HEK293 (cell line): Measurements from ENCODE around the gene EVI2B.
"Not testable (repeated sequence)": the region's sequence is repeated elsewhere in the genome, so short reads cannot be mapped to it uniquely, and the experiment has no call there.

Source experiments
- ATF2 ChIP-seq: fragments of 450-650 bp; formaldehyde crosslinking; IDR thresholded peaks from 2 replicates; pipeline ENCODE4 v1.5.1; 2016; ENCODE audit warnings: missing biosample characterization, missing genetic modification characterization, low read depth
- CTCF ChIP-seq: fragments of 450-650 bp; formaldehyde crosslinking; IDR thresholded peaks from 2 replicates; pipeline ENCODE4 v1.5.1; 2016; ENCODE audit warnings: missing biosample characterization, missing genetic modification characterization
- ELK4 ChIP-seq: IDR thresholded peaks from 2 replicates; pipeline ENCODE4 v1.6.1; 2011; ENCODE audit warnings: mild to moderate bottlenecking, low read depth, low read length, borderline replicate concordance
- IKZF3 ChIP-seq: fragments of 450-650 bp; IDR thresholded peaks from 2 replicates; pipeline ENCODE4 v1.5.0; 2018; ENCODE audit warnings: missing biosample characterization, mild to moderate bottlenecking, missing genetic modification characterization, moderate library complexity
- KLF9 ChIP-seq: fragments of 450-650 bp; formaldehyde crosslinking; IDR thresholded peaks from 2 replicates; pipeline ENCODE4 v1.5.1; 2016; ENCODE audit warnings: missing biosample characterization, missing genetic modification characterization, low read depth
- MEIS1 ChIP-seq: sonication (generic); formaldehyde crosslinking; IDR thresholded peaks from 2 replicates; pipeline ENCODE4 v1.8.1; 2022; ENCODE audit warnings: missing genetic modification reagents, mild to moderate bottlenecking, borderline replicate concordance
- REST ChIP-seq: fragments of 450-650 bp; formaldehyde crosslinking; IDR thresholded peaks from 2 replicates; pipeline ENCODE4 v1.5.1; 2016; ENCODE audit warnings: missing biosample characterization, missing genetic modification characterization
- ZNF157 ChIP-seq: fragments of 450-650 bp; formaldehyde crosslinking; IDR thresholded peaks from 2 replicates; pipeline ENCODE4 v1.5.1; 2016; ENCODE audit warnings: missing biosample characterization, missing genetic modification characterization
- ZNF211 ChIP-seq: fragments of 450-650 bp; formaldehyde crosslinking; IDR thresholded peaks from 2 replicates; pipeline ENCODE4 v1.5.1; 2016; ENCODE audit warnings: low read depth, missing biosample characterization, missing genetic modification characterization
- ZNF274 ChIP-seq, 2 experiments: fragments of 200-500 bp in 1 of 2; fragments of 450-650 bp in 1 of 2; sonication (Bioruptor generic) in 1 of 2; formaldehyde crosslinking in 1 of 2; IDR thresholded peaks; 2 replicates each; pipeline versions ENCODE4 v1.5.1 to v1.6.1; 2014 to 2016; ENCODE audit warnings: borderline replicate concordance in 1 of 2, inconsistent platforms in 1 of 2, low read length in 1 of 2, missing biosample characterization in 1 of 2, missing genetic modification characterization in 1 of 2
- ZNF302 ChIP-seq: fragments of 450-650 bp; formaldehyde crosslinking; IDR thresholded peaks from 2 replicates; pipeline ENCODE4 v1.5.1; 2016; ENCODE audit warnings: missing biosample characterization, missing genetic modification characterization, low read depth
- ZNF571 ChIP-seq: fragments of 450-650 bp; formaldehyde crosslinking; IDR thresholded peaks from 2 replicates; pipeline ENCODE4 v1.5.0; 2017; ENCODE audit warnings: missing biosample characterization, missing genetic modification characterization
- ZNF776 ChIP-seq: fragments of 450-650 bp; formaldehyde crosslinking; IDR thresholded peaks from 2 replicates; pipeline ENCODE4 v1.5.0; 2017; ENCODE audit warnings: missing biosample characterization, missing genetic modification characterization, borderline replicate concordance
- ZSCAN5A ChIP-seq: fragments of 450-650 bp; formaldehyde crosslinking; IDR thresholded peaks from 2 replicates; pipeline ENCODE4 v1.5.1; 2016; ENCODE audit warnings: missing biosample characterization, missing genetic modification characterization

- TF ChIP-seq ZNF776; CTCF (tag by site-specific recombination); KLF9 (tag by site-specific recombination); ZSCAN5A; ZNF211 (tag by site-specific recombination); IKZF3; ATF2 (tag by site-specific recombination); ZNF274 (IDR thresholded peaks at IDR 0.05; ENCODE audit: low read length); ZNF274 (tag by site-specific recombination; IDR thresholded peaks at IDR 0.05; ENCODE audit: borderline replicate concordance); ELK4; ZNF157 (tag by site-specific recombination); MEIS1 (CRISPR knock-in tag); REST (tag by site-specific recombination); ZNF302 (tag by site-specific recombination); ZNF571 (tag by site-specific recombination): not testable (repeated sequence)
Observed at GRCh38 chr17:31312223-31312622, 1.6 kb downstream of the EVI2B start.
